NCI-H446 treated with DMSO at 0.1 percent for 48 hours (cell line): ENCODE results near the gene ADAMTSL1.

Source experiments
- DNase-seq: peaks from one replicate; lab custom pipeline; 2025; lab: John Stamatoyannopoulos, UW

ADAMTSL1 gene

DNA sequence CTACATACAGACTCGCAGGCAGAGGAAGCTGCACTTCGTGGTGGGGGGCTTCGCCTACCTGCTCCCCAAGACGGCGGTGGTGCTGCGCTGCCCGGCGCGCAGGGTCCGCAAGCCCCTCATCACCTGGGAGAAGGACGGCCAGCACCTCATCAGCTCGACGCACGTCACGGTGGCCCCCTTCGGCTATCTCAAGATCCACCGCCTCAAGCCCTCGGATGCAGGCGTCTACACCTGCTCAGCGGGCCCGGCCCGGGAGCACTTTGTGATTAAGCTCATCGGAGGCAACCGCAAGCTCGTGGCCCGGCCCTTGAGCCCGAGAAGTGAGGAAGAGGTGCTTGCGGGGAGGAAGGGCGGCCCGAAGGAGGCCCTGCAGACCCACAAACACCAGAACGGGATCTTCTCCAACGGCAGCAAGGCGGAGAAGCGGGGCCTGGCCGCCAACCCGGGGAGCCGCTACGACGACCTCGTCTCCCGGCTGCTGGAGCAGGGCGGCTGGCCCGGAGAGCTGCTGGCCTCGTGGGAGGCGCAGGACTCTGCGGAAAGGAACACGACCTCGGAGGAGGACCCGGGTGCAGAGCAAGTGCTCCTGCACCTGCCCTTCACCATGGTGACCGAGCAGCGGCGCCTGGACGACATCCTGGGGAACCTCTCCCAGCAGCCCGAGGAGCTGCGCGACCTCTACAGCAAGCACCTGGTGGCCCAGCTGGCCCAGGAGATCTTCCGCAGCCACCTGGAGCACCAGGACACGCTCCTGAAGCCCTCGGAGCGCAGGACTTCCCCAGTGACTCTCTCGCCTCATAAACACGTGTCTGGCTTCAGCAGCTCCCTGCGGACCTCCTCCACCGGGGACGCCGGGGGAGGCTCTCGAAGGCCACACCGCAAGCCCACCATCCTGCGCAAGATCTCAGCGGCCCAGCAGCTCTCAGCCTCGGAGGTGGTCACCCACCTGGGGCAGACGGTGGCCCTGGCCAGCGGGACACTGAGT lies 303.2 kb downstream of the ADAMTSL1 start:
- DNase-seq: no peak

DNA sequence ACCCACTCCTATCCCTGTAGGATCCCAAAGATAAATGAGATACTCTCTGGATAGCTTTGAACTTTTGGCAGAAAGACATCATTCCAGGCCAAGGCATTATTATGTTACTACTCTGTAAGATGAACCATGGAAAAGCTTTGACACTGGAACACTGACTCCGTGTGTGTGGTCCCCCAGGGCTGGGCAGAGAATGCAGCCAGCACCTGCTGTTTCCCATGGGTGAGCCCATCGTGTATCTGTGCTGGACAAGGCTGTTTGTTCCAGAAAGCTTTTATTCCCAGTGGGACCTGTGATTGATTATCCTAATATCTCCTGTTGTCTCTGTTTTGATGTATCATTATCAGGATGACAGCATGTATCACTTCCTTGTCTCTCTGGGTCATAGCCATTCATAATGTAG lies 304.2 kb downstream of the ADAMTSL1 start:
- no peak for DNase-seq

DNA sequence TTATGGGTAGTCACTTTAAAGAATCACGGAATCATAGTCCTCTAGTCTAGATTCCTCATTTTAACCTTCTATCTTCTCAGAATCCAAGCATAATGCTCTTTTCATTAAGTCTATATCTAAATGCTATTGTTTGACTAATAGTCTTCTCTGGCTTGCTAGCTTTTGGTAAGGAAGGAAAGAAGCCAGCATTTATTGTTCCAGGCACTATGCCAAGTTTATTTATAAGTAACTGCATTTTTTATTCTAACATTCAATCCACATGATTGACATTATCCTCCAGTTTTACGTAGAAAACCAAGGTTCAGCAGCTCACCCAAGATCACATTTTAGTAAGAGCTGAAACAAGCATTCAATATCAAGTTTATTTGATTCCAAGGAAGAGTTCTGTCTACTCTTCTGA lies 304.9 kb downstream of the ADAMTSL1 start:
- no peak for DNase-seq

DNA sequence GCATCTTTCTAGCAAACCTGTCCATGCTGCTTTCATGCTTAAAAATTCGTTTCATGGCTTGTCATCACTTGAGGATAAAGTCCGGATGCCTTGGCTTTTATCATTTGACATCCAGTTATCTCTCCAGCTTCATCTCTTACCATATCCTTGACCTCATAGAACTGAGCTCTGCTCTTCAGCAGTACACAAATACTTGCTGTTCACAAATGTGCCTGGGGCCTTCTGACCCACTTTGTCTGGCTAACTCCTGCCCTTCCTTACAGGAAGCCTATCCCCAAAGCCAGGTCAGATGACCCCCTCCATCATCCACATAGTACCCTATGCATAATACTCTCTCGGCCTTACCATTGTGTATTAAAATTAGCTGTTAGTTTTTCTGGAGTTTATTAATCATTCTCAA lies 310.0 kb downstream of the ADAMTSL1 start:
- no peak for DNase-seq

DNA sequence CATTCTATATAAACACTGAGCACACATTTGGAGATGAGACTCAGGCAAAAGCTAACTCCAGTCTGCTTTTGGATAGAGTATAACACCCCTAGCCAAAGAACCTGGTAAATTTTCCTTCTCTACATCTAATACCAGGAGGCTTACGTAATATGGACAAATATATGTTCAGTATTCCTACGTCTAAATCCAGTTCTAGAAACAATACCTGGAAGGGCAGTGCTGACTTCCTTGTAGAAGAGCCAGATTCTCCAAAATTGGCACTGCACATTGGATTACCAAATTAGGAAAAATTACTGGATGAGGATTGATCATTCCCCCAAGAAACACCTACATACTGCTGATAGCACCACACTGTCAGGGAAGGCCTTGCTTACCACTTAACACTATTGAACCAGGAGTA lies 311.7 kb downstream of the ADAMTSL1 start:
- DNase-seq: no peak

DNA sequence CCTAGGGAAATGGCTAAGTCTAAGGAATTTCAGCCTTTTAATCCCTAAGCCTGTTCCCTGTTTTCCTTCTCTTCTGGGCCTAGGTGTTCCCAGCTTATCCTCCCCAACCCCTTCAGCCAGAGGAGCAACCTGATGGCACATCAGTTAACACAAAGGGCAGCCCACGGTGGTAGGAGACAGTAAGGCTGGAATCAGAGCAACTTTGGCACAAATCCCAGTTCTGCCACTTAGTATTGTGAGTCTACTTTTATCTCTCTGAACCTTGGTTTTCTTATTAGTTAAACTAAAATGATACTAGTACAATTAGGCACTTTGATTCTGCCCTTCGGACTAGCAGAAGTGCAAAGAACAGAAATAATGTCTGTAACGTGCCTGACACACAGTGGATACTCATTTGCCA lies 312.2 kb downstream of the ADAMTSL1 start:
- no peak for DNase-seq

DNA sequence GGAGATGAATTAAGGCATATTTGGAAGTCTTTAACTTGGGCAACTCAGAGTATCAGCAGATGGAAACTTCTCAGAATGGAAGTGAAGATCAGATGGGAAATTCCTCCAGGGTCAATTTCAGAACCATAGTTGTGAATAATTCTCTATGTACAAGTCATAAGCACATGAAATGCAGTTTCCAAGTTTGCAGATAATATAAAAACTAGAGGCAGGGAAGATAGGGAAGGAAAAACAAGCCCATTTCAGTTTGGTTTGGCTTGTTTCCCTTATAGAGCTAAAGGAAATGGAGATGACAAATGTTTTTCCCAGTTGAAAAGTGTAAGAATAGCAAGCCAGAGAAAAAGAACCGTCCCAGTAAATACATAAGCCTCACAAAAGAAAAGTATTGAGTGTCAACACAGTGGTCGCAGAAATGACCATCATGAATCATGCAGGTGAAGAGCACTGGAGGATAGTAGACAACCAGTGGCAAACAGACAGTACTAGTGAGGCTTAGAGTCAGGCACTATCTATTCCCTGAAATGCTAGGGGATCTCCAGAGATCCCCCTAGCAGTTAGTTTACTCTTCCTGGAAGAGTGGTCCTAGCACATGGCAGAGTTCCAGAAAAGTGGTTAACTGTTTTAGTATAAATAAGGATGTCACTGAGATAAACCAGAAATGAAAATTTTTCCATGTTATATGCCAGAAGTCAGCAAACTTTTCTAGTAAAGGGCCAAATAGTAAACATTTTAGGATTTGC lies 313.1 kb downstream of the ADAMTSL1 start:
- no peak for DNase-seq

DNA sequence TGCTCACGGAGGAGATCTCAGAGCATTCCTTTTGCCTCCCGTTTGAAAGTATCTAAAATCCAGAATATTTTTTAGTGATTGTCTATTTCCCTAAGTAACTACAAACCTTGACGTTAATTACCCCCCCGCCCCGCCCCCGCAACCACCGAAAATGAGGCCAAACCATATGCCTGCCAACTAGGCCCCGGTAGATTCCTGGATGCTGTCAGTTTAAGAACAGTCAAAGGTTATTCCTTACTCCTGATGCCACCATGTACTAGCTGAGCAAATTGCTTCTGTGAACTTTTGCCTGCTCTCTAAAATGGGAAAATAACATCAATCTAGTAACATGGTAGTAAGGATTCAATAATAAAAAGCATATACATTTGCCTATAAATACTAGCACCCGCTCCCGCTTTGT lies 314.3 kb downstream of the ADAMTSL1 start:
- DNase-seq: no peak

DNA sequence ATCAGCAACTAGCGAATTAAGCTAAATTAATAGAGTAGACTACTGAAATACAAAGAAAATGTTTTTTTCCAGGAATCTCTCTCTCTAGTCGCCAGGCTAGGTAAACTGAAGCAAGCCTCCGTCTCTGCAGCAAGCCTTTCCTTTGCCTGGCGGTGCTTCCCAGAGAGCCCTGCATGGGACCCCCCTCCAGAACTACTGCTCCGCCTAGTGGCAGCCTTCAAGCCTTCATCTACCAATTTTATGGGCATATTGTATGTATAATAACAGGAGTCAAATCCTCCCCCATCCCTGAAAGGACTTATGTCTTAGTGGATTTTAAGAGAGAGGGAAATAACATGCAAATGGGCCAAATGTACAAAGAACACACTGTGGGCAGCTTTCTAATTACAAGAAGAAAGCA lies 317.1 kb downstream of the ADAMTSL1 start:
- peak; percentile 2 for DNase-seq

DNA sequence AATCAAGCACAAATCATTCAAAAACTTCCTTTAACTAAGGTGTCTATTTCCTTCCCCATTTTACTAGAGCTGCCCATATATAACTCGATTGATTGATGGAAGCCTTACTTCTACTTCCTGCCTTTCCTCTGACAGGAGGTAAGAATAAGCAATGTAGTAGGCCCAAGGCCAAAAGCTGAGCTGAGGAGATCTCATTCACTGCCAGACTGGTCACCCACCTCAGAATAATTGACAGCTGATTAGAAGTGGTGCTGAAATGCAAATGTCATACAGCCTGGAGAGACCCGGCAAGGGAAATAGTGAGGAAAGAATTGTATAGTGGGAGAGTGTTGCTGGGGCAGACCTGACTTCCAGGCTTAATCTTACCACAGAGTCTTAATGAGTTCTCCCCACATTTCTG lies 319.2 kb downstream of the ADAMTSL1 start:
- DNase-seq: no peak

DNA sequence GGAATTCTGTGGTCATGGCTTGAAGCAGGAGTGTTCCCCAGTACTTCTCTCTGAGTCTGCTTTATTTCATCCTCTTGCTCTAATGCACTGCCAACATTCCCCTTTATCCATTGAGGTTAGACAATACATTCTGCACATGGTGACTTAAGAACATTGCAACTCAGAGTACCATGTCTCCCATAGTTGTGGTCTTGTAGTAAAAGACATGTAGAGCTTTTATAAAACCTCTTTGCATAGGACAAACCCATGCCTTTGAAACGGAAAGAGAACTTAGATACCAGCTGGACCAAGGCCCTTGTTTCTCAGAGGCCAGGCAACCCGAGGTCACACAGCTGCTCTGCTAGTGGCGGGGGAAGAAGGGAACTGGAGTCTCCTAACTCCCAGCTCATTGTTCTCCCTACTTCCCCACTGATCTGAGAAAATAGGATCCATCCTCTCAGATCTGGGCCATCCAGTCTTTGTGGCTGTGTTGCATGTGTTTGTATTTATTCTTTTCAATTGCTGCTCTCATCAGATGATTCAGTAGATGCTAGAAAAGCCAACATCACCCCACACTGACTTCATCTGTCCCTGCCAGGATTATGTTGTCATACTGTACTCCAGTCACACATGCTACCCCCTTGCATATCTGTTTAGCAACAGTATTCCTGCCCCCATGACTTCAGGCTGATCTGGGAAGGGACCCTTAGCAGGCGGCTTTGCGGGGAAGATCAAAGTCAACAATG lies 322.2 kb downstream of the ADAMTSL1 start:
- no peak for DNase-seq

DNA sequence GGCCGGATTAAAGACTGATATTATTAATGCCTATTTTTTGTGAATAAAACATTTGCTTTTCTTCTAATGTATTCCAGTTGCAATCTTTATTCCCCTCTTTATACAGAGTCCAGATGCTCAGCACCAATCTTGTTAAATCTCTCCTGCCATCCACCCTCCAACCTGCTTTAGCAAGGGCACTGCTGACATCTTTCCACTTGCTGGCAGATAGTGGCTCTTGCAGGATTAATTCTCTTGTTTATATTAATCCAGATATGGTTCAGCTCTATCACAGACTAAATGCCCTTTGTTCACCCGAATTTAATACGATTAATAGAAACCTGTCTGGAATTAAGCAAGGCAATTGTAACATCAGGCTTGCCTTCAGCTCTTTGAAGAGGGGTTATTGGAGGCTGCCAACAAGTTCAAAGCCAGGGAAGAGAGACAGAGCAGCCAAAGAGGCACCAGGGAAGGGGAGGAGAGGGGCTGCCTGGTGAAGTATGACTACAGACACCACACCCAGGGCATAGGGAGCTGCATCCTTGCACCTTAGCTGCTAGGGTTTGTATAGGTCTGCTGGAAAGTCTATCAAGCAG lies 322.8 kb downstream of the ADAMTSL1 start:
- no peak for DNase-seq

DNA sequence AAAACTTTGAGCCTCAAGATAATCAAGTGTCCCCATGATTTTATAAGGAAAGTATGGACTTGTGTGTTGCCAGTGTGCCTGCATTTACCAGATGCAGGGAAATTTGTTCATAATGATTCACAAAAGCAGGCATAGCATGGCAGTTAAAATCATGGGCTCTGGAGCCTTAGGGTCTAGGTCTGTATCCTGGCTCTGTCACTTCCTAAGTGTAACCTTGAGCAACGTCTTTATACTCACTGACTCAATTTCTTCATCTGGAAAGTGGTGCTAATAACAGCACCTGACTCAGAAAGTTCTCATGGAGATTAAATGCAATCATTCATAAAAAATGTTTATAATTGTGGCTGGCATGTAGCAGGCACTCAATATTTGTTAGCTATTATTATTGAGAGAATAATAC lies 324.2 kb downstream of the ADAMTSL1 start:
- no peak for DNase-seq

DNA sequence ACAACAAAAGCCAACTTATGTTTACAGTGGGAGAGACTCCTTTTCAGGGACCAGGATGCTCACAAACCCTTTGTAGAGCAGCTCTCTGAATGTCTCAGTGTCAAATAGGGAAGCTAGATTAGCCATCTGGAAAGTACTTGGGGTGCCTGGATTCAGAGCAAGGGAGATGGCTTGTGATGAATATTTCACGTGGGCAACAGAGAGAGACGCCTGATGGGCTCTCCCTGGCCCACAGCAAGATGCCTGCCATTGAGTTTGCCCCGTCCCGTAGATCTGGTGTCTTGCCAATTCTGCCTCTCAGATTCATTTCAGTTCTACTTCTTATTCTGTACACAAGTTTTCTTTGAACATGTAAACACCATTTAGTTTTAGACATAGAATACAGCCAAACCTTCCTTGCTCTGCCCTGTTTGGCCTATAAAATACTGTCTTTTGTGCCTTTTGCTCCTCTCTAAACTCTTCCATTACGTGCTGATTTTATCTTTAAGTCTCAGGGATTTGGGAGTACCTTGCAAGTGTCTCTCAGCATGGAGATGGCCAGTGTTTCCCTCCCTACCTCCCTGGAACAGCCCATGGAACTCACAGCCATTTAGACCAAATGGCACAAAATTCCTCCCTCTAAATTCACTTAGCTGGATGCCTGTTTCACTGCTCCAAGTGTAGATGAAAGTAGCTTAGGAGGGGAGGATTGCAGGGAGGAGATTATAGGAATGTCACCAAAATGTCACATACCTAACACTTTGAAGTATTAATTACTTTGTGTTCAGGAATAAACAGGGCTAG lies 324.7 kb downstream of the ADAMTSL1 start:
- DNase-seq: no peak

DNA sequence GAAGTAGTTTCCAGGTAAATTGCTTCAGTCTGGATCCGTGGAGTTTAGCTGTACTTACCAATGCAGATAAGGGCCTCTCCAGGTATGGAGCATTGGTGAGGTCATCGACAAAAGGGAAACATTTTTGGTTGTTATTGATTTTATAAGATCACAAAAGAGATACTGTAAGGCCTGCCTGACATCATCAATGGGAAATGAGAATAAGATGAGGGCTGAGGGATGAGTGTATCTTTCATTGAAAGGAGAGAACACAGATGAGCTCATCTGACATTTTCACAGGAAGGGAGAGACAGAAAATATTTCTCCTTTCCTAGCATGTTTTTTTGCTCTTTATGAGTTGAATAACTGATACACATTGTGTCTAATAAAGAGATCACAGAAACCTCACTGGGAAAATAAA lies 325.5 kb downstream of the ADAMTSL1 start:
- no peak for DNase-seq

DNA sequence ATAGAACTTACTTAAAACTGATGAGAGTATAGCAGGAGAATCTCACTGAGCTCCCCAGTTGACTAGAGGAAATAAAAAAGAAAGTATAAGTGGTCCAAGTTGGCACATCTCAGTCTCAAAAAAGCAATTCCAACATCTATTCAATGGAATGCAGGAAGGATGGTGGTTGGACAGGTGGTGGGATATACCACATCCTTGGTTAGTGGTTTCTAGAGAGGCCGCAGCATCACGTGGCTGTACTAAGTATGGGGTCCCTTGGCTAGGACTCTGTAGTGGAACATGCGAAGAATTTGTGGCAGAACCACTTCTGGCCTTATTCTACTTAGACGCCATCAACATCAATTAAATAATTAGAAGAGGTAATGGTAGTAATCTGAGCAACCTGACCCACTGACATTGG lies 326.6 kb downstream of the ADAMTSL1 start:
- DNase-seq: no peak

DNA sequence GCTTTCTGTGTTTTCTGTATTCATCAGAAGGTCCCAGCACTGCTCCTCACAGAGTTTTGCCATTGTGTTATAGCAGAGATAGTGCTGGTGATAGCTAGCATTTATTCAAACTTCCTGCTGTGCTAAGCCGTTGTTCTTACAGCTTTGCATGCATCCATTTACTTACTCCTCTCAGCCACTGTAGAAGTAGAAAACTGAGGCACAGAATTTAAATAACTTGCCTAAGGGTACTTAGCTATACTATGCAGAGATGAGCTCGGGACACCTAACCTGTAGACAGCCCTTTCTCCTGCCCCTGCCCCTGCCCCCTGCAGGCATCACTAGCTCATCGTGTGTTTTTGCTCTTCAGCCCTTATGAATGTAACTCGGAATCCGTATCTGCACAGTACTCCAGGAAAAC lies 331.4 kb downstream of the ADAMTSL1 start:
- no peak for DNase-seq

DNA sequence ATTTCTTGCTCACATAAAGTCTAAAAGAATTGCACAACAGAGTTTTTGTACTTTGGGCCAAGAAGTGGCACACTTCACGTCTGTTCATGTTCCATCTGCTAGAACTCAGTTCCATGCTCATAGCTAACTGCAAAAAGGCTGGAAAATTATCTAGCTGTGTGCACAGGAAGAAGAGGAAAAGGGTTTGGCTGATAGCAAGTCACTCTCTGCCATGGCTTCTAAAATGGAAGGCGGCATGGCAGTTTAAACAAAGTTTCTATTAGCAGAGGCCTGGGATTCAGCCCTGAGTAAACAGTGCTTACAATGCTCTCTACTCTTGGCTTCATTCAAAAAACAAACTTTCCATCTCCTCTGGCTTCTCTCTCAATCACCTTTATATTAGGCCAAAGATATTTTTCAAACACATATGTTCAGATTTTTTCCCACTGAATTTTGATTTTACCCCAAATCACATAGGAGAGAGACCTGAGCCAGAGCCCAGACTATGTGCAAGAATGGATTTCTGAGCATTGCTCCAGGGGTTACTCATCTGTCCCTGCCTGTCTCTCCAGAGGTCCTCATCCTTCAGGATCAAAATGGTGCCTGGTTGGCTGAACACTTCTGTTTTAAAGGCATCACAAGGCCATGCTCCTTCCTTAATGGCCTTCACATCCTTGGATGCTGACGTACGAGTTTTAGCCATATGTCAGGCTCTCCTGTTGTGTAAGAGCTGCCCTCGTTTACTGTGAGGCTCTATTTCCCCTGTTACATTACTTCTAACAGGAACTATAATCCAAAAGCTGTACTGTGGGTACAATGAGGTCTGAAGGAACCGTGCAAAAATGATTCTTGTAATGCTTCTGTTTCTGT lies 332.5 kb downstream of the ADAMTSL1 start:
- no peak for DNase-seq

DNA sequence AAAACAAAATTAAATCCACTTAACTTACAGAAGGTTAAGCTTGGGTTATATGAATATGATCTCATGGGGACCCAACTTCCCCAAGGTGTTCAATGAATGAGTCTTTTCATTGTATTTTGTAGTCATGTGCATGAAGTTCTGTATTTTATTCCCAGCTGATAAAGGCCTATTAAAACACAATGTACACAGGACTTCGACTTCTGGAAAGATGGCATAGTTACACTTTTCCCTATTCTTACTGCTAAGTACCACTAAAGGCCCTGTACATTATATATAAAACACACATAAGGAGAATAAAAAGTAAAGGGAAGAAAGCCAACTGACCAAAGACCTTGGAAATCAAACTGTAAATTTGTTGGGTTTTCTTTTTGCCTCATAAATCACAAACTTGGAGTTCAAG lies 336.6 kb downstream of the ADAMTSL1 start:
- no peak for DNase-seq

DNA sequence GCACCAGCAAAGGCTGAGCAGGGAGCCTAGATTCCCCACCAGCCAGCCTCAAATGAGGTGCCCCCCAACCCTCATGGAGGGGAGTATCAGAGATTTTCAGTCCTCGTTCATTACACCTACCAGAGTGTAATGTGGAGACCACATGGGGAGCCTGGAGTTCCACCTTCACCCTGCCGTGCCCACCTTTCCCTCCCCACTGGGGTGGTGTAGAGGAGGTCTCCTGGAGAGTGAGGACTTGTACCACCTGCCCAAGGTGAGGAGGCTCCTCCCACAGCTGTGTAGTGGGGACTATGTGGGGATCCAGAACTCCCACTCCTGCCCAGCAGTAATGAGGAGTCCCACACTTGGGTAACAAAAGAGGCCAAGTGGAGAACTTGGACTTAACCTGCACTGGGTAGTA lies 337.2 kb downstream of the ADAMTSL1 start:
- DNase-seq: no peak

DNA sequence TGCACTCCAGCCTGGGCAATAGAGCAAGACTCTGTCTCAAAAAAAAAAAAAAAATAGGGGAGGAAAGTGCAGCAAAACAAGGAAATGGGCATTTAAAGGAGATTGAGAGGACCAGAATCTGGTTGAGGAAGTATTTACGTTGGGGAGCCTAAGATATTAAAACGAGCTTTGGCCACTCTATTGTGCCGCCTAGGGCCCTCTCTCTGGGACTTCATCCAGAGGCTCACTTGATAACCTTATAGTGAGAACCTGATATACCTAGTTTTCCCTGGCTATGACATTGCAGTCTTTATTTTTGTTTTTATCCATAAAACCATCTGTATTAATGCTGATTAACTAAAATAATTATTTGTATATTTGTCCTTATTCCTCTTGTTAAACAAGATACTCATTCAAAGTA lies 345.5 kb downstream of the ADAMTSL1 start:
- no peak for DNase-seq
